PFSK-1 (cell line): Measurements from ENCODE around the gene TMEM9.

Source experiments
- FOXP2 ChIP-seq: optimal IDR thresholded peaks from 2 replicates; pipeline ENCODE3; 2011; ENCODE audit warnings: borderline replicate concordance, control low read depth, inconsistent platforms; ENCODE audit not compliant: insufficient read depth; ENCODE audit errors: extremely low read length, extremely low read depth
- POLR2AphosphoS5 ChIP-seq: IDR thresholded peaks from 2 replicates; pipeline ENCODE4 v1.6.1; 2012; ENCODE audit warnings: low read depth, mild to moderate bottlenecking, control low read depth, low read length, moderate library complexity
- REST ChIP-seq, 2 experiments: IDR thresholded peaks; 2 replicates each; pipeline versions ENCODE4 v1.6.1 to v1.8.0; 2011 to 2012; ENCODE audit warnings: low read depth in 2 of 2, low read length in 2 of 2, control low read depth in 1 of 2, inconsistent platforms in 1 of 2, mild to moderate bottlenecking in 1 of 2, moderate library complexity in 1 of 2; ENCODE audit not compliant: insufficient read depth in 1 of 2
- SIN3A ChIP-seq: IDR thresholded peaks from 2 replicates; pipeline ENCODE4 v1.6.1; 2012; ENCODE audit warnings: mild to moderate bottlenecking, low read length, moderate library complexity, borderline replicate concordance; ENCODE audit not compliant: insufficient read depth
- TAF1 ChIP-seq: IDR thresholded peaks from 2 replicates; pipeline ENCODE4 v1.6.1; 2012; ENCODE audit warnings: low read length, control low read depth, borderline replicate concordance; ENCODE audit not compliant: insufficient read depth

- TF ChIP-seq SIN3A (no peak), TAF1 (no peak), POLR2AphosphoS5 (no peak), REST (IDR thresholded peaks at IDR 0.05; ENCODE audit: insufficient read depth in 1 of 2, low read depth in 2 of 2, low read length in 2 of 2) (no peak), FOXP2 (no peak)
Observed at GRCh38 chr1:201108614-201109013, 45.7 kb downstream of the TMEM9 start.
